Skin epidermis (tissue), 12 donors: ENCODE data around the gene VSIG1.

Experiments used
- H3K27ac ChIP-seq, 21 experiments: fragments of 200-600 bp; sonication (generic) in 11 of 21; one replicate each; pipeline ENCODE4 v1.5.0; 2020; ENCODE audit warnings: mild to moderate bottlenecking in 3 of 21, inconsistent platforms in 2 of 21, moderate library complexity in 2 of 21
- H3K4me3 ChIP-seq, 7 experiments: fragments of 200-600 bp; sonication (generic) in 2 of 7; one replicate each; pipeline ENCODE4 v1.5.0; 2020; ENCODE audit warnings: inconsistent platforms in 2 of 7, mild to moderate bottlenecking in 2 of 7, moderate library complexity in 1 of 7

VSIG1 gene

GRCh38 chrX:108044554-108045256, at the start of gene VSIG1:
VSIG1 (plus strand) TSS chrX:108045065; CDS start chrX:108045131, 66 bp downstream.
- H3K4me3 ChIP-seq: no peak within 1 kb of the TSS
- H3K27ac ChIP-seq: no peak within 1 kb of the TSS

GRCh38 chrX:107996124-107996523, 48.7 kb upstream of the VSIG1 start:
- H3K4me3 ChIP-seq: no peak overlapping the region
- H3K27ac ChIP-seq: no peak overlapping the region

- Histone ChIP-seq H3K4me3 (no peak overlapping the region), H3K27ac (peak overlapping the region in 8 of 21 experiments; percentile 43 to 67 (median 48))
Observed at GRCh38 chrX:108000751-108001150, 44.1 kb upstream of the VSIG1 start.

- H3K4me3 ChIP-seq: no peak overlapping the region
- H3K27ac ChIP-seq: peak overlapping the region in 8 of 21 experiments; percentile 43 to 67 (median 48)
Observed at GRCh38 chrX:108001218-108001814, 43.5 kb upstream of the VSIG1 start.

- H3K4me3 ChIP-seq: no peak overlapping the region
- H3K27ac ChIP-seq: peak overlapping the region in 3 of 21 experiments; percentile 47 to 63 (median 62)
Observed at GRCh38 chrX:108018656-108019381, 26.0 kb upstream of the VSIG1 start.

- Histone ChIP-seq H3K27ac (peak overlapping the region in 2 of 21 experiments; percentile 62 to 63), H3K4me3 (no peak overlapping the region)
Observed at GRCh38 chrX:108019382-108019875, 25.4 kb upstream of the VSIG1 start.

GRCh38 chrX:108020631-108021030, 24.2 kb upstream of the VSIG1 start:
- no peak overlapping the region for H3K4me3 ChIP-seq
- H3K27ac ChIP-seq: no peak overlapping the region

- Histone ChIP-seq H3K4me3 (no peak overlapping the region), H3K27ac (no peak overlapping the region)
Observed at GRCh38 chrX:108022491-108023089, 22.3 kb upstream of the VSIG1 start.

- Histone ChIP-seq H3K4me3 (no peak overlapping the region), H3K27ac (no peak overlapping the region)
Observed at GRCh38 chrX:108025376-108025775, 19.5 kb upstream of the VSIG1 start.

GRCh38 chrX:108025954-108026600, 18.8 kb upstream of the VSIG1 start:
- Histone ChIP-seq H3K4me3 (no peak overlapping the region), H3K27ac (no peak overlapping the region)

- Histone ChIP-seq H3K27ac (no peak overlapping the region), H3K4me3 (no peak overlapping the region)
Observed at GRCh38 chrX:108028854-108029253, 16.0 kb upstream of the VSIG1 start.

- H3K27ac ChIP-seq: no peak overlapping the region
- H3K4me3 ChIP-seq: no peak overlapping the region
Observed at GRCh38 chrX:108029928-108030711, 14.7 kb upstream of the VSIG1 start.

GRCh38 chrX:108032944-108033343, 11.9 kb upstream of the VSIG1 start:
- no peak overlapping the region for H3K4me3 ChIP-seq
- H3K27ac ChIP-seq: no peak overlapping the region

- H3K4me3 ChIP-seq: no peak overlapping the region
- H3K27ac ChIP-seq: no peak overlapping the region
Observed at GRCh38 chrX:108033890-108034289, 11.0 kb upstream of the VSIG1 start.

GRCh38 chrX:108034725-108035124, 10.1 kb upstream of the VSIG1 start:
- no peak overlapping the region for H3K27ac ChIP-seq
- H3K4me3 ChIP-seq: no peak overlapping the region

- Histone ChIP-seq H3K4me3 (no peak overlapping the region), H3K27ac (no peak overlapping the region)
Observed at GRCh38 chrX:108036298-108036973, 8.4 kb upstream of the VSIG1 start.

- no peak overlapping the region for H3K4me3 ChIP-seq
- no peak overlapping the region for H3K27ac ChIP-seq
Observed at GRCh38 chrX:108049649-108050048, 4.8 kb downstream of the VSIG1 start.

GRCh38 chrX:108053218-108053617, 8.4 kb downstream of the VSIG1 start:
- no peak overlapping the region for H3K4me3 ChIP-seq

More at GRCh38 chrX:108053218-108053617, 8.4 kb downstream of the VSIG1 start:
- no peak overlapping the region for H3K27ac ChIP-seq
